Fibroblast of skin of left quadriceps (primary cell): Measurements from ENCODE around the gene IL27RA.
A peak's percentile ranks its signal among the peaks of the same experiment; 100 is the strongest.

Source experiments
- DNase-seq, 2 experiments: peaks; one replicate each; pipeline ENCODE4 v3.0.0-alpha.2; 2013; ENCODE audit warnings: low read depth in 2 of 2

The IL27RA gene

DNA sequence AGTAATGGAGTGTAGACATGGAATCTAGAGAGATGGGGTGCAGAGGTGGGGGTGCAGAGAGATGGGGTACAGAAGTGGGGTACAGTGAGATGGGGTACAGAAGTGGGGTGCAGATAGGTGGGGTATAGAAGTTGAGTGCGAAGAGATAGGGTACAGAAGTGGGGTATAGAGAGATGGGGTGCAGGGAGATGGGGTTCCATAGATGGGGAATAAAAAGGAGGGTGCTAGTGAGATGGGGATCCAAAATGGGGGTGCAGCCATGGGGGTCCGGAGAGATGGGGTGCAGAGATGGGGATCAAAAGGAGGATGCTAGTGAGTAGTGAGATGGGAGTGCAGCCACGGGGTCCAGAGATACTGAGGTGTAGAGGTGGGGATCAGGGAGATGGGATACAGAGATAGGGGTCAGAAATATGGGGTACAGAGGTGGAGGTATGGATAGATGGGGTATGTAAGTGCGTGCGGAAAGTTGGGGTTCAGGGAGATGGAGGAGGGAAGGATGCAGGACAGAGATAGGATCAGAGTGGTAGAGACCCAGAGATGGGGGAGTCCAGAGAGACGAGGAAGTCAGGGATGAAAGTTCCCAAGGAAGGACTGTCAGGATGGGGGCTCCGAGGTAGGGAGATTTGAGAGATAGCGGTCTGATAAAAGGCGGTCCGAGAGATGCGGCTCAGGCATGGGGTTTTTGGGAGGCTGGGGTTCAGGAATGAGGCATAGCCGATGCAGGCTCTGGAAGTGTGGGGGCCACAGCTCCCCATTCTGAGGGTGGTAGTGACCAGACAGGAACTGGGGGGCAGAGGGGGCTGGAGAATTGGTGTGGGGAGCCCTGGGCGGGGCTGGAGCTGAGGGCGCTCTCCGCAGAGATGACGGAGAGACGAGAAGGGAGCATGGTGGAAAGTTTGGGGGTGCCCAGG lies 26.9 kb downstream of the IL27RA start:
- no peak for DNase-seq

DNA sequence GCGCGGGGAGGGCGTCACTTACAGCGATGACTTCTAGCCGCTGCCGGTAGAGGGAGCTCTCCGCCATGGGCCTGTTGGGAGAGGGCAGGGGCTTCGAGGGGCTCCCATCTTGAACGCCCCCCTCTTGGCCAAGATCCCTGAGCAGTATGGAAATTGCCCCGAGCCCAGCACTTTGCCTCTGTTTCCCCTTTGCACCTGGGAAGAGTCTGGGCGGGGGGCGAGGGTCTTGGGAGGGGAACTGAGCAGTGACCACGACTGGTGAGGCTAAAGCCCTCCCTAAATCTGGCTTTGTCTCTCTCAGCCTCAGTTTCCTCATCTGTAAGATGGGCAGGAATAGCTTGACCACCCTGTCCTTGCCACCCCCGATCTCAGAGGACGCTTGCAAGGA lies 27.5 kb downstream of the IL27RA start:
- DNase-seq = no peak

DNA sequence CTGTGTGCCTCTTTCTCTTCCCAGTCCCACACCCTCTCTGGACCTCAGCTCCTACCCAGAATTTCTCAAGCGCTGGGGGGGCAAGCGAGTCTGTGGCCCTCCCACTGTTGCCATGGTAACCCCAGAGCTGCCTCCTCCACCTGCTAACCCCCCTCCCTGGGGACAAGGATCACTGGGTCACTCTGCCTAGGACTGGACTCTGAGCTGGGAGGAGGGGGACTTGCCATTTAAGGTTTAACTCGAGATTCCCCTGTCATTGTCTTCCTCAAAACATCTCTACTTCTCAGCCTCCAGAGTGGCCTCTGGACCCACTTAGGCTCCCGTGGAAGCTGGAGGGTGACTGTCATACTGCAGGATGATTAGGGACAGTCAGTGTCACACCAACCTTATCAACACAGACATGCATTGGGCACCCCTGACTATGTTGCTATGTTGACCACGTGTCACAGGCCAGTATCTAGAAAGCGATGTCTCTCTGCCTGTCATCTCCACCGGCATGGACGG lies 28.1 kb downstream of the IL27RA start:
- DNase-seq = no peak

DNA sequence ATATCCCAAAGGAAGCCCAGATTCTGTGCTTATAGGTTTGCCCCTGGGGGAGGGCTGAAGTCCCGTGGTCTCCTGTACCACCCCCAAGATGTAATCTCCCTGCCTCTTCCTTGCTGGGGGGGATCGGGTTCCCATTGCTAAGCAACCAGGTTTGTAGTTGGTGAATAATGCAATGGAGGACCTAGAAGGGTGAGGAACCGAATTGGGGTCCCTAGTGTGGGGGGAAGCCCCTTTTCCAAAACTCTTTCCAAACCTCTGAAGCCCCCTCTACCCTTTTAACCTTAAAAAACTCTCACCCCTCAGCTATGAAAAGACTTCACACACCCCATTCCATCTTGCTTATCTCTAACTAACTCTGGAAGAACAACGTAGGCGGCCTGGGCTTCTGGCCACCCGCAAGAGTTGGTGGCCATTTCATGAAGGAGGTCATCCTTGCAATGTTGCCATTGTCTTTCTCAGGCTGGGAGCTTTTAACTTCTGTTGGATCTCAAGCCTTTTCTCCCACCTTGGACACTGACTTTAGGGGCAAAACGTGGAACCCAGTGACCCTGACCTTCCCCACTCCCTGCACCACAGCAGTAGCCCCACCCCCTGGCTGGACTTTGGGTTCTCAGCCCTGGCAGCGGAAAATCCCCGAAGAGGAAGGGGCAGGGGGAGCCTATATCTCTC lies 29.7 kb downstream of the IL27RA start:
- DNase-seq = no peak

DNA sequence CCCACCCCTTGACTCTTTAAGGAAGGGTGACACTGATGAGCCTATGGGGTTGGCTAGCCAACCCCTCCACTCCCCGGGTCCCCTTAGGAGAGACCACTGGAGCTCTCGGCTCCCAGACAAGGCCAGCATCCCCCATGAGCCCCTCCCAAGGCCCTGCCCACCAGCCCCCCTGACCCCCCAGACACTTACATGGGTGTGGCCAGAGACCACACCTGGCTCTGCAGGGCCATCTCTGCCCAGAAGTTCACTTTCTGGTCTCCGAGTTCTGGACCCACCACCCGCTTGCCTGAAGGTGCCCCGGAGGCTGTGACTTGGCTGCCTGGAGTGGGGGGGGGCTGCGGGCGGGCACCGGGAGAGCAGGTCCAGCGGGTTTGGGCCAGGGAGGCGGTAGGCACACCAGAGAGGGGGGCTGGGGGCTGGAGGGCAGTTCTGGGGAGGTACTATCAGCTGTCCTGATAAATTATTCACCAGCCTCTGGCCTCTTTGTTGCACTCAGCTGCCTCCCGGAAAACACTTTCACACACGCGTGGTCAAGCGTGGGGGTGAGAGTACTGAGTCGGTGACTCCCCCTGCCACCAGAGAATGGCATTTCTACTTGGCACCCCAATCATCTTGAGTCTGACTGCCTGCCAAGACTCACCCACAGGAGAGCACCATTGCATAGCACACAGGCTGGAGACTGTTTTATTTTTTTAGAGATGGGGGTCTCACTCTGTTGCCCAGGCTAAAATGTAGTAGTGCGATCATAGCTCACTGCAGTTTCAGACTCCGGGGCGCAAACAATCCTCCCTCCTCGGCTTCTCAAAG lies 30.4 kb downstream of the IL27RA start, which contains the start of gene PALM3:
Gene PALM3, minus strand, starts transcription at position 326 of the 807 bp plus-strand sequence. Its CDS starts 96 bp downstream, at position 230.
- no peak for DNase-seq

DNA sequence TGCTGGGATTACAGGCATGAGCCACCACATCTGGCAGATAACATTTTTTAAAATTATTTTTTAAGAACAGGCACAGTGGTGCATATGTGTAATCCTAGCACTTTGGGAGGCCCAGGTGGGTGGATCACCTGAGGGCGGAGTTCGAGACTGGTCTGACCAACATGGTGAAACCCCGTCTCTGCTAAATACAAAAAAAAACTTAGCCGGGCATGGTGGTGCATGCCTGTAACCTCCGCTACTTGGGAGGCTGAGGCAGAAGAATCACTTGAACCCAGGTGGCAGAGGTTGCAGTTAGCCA lies 30.9 kb downstream of the IL27RA start:
- DNase-seq = no peak

DNA sequence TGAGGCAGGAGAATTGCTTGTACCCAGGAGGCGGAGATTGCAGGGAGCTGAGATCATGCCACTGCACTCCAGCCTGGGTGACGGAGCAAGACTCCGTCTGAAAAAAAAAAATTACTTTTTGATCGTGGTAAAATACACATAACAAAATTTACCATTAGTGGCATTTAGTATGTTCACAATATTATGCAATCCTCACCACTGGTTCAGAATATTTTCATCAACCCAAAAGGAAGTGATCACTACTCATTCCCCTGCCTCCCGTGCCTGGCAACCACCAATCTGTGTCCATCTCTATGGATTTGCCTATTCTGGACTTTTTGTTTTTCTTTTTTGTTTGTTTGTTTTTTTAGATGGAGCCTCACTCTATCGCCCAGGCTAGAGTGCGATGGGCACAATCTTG lies 31.5 kb downstream of the IL27RA start:
- DNase-seq = no peak

DNA sequence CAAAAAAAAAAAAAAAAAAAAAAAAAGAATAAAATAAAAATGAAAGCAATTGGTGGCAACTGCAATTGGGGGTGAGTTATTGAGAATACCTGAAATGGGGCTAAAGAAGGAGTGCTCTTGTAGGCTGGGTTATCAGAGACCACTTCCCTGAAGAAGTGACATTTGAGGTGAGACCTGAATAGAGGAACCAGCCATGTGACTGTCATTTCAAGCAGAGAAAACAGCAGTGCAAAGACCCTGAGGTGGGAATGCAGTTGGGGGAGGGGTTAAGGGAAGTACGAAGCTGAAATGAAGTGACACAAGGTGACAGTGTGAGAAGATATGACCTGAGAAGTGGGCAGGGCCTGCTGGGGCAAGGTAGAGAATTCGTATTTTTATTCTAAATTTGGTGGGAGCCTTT lies 34.6 kb downstream of the IL27RA start:
- no peak for DNase-seq

DNA sequence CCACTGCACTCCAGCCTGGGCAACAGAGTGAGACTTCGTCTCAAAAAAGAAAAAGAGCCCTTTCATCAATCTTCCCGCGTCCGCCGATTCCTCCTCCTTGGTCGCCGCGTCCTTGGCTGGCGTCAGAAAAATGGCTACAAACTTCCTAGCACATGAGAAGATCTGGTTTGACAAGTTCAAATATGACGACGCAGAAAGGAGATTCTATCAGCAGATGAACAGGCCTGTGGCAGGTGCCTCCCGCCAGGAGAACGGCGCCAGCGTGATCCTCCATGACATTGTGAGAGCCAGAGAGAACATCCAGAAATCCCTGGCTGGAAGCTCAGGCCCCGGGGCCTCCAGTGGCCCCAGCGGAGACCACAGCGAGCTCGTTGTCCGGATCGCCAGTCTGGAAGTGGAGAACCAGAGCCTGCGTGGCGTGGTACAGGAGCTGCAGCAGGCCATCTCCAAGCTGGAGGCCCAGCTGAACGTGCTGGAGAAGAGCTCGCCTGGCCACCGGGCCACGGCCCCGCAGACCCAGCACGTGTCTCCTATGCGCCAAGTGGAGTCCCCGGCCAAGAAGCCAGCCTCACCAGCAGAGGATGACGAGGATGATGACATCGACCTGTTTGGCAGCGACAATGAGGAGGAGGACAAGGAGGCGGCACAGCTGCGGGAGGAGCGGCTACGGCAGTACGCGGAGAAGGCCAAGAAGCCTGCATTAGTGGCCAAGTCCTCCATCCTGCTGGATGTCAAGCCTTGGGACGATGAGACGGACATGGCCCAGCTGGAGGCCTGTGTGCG lies 38.9 kb downstream of the IL27RA start:
- DNase-seq = no peak

DNA sequence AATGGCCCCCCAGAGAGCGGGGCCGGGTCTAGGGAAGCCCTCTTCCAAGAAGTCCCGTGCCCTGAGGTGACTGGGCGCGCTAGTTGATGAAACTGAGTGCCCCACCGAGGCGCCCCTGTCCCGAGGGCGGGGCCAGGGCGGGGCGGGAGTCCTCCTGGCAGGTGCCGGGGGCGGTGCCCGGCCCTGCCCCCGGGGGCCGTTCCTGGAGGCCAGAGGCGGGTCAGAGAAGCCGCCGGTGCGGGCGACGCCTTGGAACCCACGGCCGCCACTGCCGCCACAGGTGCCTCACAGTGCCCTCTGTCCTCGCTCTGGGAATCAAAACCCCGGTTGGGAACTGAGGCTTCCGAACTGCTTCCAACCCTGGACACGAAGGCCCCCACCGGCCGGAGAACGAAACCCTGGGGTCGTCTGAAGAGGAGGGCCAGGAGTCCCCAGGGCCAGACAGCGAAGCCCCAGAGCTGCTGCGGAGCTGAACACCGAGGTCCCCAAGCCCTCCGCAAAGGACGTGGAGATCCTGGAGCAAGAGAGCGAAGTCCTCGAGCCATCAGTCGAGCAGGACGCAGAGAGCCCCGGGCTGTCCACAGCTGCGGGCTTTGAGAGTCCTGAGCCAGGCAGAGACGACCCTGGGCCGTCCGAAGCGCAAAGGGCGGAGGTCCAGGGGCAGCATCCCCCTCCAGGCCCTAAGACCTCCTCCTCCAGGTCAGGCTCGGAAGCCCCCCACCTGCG lies 41.1 kb downstream of the IL27RA start, which contains the start of gene MISP3:
Gene MISP3, plus strand, starts transcription at position 252 of the 726 bp plus-strand sequence. CDS start 524 bp downstream, outside the sequence.
- DNase-seq = no peak

DNA sequence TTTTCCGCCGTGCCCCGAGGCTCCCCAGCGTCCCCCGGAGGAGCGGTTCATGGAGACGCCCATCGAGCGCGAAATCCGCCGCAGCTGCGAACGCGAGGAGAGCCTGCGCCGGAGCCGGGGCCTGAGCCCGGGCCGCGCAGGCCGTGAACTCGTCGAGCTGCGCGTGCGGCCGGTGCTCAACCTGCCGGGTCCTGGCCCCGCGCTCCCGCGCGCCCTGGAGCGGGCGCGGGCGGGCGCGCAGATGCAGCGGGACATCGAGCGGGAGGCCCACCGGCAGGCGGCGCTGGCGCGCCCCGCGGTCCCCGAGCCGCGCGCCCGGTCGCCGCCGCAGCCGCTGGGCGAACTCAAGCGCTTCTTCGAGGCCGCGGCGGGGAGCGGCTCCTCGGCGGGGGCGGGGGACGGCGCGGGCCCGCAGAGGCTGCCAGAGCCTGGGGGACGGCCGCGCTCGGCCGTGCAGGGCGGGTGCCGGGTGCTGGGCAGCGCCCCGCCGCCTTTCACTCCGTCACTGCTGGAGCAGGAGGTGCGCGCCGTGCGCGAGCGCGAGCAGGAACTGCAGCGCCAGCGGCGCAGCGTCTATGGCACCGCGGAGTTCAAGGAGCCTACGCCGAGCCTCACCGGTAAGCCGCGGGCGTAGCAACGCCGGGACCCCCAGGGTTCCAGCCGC lies 41.8 kb downstream of the IL27RA start:
- peak; percentile 22 to 31 for DNase-seq

DNA sequence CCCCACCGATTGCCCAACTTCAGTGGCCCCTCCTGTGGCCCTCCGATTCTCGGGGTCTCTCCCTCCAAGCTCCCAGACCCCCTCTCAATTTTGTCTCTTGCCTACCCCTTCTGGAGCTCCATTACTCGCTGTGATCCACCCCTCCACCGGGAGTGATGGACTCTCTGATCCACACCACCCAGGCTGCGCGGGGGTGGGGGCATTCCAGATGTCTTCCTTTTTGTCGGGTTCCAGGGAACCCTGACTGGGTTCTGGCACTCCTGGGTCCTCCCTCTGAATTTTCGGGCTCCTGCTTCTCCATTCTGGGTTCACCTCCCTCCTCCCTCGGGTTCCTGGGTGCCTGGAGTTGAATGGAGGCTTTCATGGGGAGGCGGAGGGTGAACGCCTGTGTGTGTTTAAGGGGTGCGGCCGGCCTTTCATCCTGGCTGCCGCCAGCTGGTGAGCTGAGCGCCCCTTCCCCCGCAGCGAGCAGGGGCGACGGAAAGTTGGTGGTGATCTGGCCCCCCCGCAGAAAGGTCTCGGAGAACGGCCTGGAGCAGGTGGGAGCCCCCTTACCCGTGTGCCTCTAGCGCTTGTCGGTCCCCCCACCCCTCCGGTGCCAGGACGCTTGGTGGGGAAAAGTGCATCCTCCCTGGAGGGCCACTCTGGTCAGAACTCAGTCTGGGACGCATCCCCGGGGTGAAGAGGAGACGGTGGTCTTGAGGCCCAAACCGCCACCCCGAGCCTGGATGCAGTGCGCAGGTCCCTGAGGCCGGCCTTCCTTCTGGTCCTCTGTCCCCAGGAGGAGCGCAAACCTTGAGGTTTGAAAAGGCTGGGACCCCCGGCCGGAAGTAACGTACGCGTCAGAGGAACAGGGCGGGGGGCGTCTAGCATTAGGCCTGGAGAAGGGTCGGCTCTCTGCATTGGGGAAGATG lies 42.6 kb downstream of the IL27RA start:
- no peak for DNase-seq

DNA sequence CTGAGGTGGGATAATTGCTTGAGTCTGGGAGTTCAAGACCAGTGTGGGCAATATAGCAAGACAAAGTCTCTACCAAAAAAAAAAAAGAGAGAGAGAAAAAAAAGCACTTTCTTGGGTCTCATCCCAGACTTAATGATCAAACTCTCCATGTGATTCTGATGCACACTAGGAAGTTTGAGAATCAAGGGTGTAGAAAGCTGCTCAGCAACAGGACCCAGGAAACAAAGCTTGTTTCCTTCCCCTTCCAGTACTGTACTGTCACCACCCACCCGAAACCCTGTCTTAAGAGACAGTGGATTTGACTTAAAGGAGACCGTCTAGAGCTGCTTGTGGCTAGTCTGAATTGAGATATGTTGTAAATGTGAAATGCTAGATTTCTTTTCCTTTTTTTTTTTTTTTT lies 46.8 kb downstream of the IL27RA start:
- DNase-seq = no peak

DNA sequence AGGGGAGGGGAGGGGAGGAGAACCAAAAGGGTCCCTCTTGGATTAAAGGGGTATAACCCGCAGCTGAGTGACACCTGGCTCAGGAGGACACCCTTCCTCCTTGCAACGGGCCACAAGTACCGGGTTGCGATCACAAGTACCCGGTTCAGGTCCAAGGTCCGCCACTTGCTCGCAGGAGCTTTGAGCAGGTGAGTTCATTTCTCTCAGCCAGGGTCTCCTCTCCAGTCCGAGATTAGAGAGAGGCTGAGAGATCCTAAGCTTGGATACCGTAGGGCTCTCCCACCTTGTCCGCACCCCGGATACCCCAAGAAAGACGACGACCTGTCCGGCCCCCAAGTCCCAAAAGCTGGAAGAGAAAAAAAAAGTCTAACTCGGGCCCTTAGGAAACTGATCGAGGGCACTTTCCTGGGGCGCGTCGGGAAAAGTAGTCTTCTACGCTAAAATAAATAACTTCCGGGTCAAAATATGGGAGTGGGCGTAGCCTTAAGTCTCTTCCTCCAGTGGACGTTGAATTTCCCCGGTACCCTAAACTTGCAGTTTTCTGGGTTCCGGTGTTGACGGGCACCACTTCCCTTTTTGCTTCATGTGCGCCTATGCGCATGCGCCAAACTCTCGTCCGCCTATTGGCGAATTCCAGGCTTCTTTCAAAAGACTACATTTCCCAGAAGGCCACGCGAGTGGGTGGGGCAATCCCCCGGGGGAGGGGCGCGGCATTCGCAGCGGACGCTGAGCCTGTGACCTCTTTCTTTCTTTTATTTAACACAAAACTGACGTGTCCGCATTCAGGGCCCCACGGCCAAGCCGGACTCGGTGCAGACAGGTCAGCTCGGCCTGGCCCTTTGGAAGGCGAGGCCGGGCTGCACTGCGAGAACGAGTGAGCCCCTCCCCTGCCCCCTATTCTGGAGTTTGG lies 49.6 kb downstream of the IL27RA start:
- DNase-seq = peak; percentile 99

DNA sequence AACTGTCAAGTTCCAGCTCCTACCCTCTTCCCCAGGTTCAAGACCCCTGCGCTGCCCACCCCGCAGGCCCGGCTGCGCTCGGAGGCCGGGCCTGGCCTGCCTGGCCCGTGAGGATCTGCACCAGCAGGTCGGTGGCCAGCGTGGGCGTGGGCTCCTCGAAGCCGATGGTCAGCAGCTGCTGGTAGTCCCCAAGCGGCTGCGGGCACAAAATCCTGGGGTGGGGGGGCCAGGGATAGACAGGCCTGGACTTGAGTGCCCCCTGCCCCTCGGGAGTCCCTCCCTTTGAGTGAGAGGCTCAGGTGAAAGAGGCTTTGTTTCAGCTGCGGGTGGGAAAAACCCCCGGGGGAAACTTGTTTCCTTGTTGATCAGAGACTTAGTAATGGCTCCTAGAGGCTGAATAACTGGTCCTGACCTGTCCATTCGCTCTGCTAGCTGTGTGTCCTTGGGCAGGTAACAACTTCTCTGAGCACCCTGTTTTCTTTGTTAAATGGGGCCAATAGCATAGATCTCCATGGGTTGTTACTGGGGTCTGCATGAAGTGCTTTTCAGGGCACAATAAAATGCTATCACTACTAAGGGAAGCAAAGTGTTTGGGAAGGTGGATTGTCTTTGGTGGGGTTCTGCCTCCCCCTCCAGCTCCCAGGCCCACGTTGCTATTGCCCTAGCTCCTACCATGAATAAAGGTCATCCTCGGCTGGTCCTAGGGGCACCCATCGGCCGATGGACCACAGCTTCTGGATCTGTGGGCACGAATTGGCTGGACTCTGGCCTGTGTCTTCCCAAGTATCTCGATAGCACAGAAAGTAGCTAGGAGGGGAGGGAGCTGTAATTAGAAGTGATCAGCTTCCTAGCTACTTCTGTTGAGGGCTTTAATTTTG lies 50.5 kb downstream of the IL27RA start:
- DNase-seq = no peak

DNA sequence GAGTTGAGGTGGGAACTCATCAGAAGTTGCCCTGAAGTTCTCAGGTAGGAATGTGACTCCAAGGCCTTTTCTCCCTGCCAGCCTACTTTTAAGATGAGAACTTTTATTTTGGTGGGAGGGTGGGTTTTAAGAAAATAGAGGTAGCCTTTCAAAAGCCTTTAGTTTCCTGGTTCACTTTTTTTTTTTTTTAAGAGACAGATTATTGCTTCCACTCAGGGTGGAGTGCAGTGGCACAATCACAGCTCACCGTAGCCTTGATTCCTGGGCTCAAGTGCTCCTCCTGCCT lies 51.1 kb downstream of the IL27RA start:
- DNase-seq = no peak

DNA sequence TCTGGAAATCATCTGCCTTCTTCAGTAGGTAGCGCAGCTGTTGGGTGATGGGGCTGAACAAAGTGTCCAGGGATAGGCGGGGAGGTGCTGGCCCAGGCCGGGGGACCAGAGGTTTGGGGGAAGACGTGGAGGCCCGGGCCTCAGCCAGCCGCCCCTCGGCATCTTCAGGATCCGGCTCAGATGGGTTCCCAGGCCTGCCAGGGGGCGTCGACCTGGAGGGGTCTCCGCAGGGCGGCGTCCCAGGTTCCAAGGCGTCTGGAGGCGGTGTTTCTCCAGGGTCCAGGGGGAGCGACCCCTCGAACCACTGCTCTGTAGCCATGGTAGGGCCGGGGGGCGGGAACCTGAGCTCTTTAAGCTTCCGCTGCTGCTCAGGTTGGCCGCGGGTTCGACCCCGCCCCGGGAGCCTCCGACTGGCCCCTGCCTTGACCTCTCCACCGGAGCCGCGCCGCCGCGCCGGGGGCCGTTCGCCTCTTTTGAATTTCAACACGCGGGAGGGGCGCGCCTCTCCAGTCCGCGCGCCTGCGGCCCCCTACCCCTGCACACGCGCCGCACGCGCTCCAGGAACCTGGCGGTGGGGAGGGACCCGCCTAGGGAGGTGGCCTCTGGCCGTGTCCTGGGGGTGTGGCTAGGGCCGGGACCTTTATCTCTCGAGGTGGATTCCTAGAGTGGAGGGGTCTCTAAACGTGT lies 53.9 kb downstream of the IL27RA start, which contains the start of gene C19orf67:
Gene C19orf67, minus strand, starts transcription at position 475 of the 687 bp plus-strand sequence. Its CDS starts 156 bp downstream, at position 319.
- DNase-seq = no peak
